Islet of Langerhans (tissue), 1 donor: ENCODE data around the gene STK39.

Source experiments
- FAIRE-seq: peaks from one replicate; lab custom pipeline; 2011; peaks lifted over from hg19 to GRCh38; lab: Jason Lieb, UNC

STK39 gene

DNA sequence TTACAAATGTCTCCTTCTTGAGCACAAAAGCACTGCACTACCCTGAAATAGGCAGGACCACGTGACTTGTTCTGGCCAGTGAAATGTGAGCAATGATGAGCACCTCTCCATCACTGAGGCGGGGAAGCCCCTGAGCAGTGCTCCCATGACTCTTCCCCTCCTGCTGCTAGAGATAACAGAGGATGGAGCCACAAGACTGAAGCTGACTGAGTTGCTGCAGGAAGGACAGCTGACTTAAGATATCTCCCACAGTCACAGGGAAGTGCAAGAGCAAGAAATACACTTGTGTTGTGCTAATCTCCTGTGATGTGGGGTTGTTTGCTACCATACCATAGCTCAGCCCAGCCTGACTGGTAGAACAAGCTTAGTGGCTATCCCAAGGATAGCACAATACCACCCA, 38.7 kb downstream of the STK39 start:
- no peak for FAIRE-seq

DNA sequence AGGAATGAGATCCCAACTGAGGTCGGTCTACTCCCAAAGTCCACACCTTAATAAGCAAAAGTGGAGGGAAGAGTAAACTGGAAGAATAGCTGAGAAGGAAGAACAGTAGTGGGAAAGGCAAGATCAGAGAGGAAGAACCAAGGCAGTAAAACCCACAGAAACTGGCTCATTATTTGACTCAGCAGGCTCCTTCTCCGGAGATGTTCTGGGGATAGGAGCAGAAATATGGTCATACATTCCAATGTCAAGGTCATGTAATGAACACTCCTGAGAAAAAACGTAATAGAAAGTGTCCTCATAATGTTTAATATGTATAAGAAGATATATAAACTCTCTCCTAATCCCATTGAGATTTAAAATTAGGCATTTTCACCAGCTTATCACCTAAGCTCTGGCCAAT, 39.5 kb downstream of the STK39 start:
- no peak for FAIRE-seq

DNA sequence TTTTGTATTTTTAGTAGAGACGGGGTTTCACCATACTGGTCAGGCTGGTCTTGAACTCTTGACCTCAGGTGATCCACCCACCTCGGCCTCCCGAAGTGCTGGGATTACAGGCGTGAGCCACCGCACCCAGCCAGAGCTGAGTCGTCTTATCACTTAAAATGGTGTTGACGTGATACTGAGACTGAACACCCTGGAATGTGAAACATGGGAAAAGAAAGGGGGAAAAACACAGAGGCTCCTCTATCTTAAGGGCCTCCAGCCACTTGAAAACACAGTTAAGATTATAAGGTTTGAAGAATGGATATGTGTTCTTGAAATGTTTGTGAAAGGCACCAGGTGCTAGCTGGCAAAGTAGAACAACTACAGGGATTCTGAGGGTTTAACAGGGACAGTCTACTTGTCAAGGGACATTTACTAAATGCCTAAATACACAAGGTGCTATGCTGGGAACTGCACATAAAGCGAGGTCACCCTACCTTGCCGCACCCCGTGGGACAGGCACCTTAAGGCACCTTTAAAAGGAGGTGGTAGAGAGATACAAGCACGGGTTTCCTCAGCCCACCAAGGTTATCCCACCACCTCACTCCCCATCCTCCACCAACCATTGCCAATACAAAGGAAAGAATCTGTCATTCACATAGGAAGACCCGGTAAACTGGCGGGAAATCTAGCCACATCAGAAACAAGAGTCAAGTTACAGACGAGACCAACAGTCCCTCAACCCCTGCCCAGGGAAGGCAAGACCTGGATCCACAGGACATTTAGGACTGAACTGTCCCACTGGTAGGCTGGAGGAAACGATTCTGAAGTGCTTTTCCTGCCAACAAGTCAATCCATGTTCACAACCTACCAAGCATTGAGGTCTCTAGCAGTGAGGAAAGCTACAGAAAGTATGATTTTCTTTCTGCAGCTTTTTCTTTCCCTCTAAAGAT, 43.4 kb downstream of the STK39 start:
- FAIRE-seq: no peak

DNA sequence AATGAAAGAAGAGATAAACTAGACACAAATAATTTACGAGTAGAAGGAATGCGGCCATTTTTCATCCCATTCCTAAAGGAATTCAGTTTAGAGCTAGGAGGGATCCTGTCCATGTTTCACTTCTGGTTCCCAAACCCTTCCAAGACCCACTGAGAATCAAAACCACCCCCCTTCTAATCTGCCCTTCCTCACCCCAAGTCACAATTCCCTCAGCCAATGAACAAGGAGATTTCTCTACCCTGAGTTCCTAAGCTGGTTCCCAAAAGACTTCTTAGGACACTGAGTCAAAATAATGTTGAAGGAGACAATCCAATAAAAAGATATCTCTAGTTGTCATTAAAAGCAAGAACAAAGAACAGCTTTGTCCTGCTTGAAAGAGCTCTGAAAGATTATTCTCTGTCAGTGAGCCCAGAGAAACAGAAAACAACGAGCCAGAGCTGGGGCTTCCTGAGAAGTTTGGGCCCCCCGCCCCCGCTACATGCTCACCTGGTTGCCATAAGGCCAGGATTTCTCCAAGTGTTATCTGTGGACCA, 45.7 kb downstream of the STK39 start:
- FAIRE-seq: no peak

DNA sequence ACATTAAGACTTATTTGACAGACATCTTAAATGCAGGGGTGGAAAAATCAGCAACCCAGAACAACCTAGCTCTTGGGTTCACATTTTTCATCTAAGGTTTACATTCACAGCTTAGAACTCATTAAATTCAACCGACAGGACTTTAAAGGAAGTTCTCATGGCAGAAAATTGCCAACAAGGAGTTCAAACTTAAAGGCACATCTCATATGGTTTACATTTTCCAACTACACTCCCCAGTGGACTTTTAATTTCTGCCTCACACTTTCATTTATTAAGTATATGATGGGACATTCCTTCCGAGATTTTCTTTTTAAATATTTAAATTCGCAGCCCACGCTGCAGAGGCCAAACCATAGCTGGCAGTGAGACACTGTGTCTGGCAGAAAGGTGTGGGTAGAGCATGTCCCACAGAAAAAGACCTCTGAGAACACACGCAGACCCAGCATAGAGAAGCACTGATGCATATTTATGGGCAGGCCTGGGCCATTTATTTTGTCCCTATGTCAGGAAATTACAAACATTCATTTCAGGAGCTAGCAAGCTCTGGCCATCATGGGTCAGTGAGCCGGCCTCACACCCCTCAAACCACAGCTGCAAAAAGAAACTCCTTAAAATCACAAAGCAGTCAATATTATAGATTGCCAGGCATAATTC, 46.3 kb downstream of the STK39 start:
- FAIRE-seq: no peak

DNA sequence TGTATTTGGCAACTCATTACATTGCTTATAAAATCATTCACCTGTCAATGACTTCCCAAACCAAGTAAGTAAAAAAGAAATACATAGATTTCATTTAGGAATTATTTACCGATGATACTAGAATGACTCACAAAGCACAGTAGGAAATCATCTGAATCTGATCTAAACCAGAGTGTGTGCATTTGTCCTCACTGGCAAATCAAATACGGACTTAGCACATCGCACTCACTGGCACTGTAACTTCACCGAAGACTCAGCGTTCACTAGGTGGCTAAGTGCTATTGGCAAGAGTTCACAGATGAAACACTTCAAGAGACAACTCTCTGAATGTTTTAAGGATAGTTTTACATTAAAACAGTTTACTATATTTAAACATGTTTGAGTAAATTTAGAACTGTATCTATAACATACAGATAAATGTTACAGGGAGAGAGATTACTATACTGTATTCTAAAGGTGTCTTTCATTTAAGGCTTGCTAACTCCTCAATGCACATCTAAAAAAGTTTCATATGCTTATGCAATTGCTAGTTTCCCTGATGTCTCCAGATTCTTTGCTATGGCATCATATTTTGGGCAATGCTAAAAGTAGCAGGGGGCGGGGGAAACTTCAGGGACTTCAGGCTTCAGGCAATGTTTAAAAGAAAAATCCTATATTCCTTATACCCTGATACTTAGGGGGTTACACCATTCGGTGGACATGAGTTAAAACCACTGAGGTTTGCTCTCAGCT, 48.8 kb downstream of the STK39 start:
- FAIRE-seq: peak; percentile 24

DNA sequence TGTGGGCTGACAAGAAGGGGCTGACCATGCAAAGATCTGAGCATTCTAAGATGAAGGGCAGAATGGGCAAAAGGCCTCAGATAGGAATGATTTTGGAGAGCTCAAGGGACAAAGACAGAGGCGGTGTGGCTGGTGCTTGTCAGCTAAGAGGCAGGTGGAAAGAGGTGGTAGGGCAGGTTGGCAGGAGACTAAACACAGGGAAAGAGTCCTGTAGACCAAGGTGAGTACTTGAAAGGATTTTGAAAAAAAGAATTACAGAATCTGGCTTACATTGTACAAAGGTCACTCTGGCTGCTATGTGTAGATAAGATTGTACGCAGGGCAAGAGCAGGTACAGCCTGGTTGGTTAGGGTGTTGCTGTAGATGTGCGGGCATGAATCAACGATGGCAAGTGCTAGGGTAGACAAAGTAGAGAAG, 50.6 kb downstream of the STK39 start:
- FAIRE-seq: no peak

DNA sequence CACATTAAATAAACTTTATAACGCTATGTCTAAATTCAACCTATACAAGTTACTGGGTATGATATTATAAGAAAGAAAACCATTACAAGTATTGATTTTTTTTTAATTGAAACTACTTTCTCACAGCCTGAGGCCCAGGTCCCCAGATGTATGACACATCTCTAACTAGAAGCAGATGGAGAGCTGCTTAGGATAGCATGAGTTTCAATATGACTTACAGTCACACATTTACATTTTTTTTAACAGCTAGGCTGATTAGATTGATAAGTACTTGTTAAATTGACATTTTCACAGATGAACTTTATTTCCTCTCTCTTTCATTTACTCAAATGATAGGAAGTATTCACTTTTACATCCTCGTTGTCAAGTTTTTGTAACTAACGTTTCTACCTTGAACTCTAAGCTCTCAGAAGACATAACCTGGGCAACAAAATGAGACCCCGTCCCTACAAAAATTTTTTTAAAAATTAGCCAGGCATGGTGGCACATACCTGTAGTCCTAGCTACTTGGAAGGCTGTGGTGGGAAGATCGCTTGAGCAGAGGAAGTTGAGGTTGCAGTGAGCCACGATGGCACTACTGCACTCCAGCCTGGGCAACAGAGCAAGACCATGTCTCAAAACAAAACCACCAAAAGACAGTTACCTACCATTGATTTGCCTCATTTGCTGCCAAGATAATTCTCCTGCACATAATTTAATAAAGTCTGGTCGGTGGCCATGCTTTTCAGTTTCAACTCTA, 52.4 kb downstream of the STK39 start:
- FAIRE-seq: no peak

DNA sequence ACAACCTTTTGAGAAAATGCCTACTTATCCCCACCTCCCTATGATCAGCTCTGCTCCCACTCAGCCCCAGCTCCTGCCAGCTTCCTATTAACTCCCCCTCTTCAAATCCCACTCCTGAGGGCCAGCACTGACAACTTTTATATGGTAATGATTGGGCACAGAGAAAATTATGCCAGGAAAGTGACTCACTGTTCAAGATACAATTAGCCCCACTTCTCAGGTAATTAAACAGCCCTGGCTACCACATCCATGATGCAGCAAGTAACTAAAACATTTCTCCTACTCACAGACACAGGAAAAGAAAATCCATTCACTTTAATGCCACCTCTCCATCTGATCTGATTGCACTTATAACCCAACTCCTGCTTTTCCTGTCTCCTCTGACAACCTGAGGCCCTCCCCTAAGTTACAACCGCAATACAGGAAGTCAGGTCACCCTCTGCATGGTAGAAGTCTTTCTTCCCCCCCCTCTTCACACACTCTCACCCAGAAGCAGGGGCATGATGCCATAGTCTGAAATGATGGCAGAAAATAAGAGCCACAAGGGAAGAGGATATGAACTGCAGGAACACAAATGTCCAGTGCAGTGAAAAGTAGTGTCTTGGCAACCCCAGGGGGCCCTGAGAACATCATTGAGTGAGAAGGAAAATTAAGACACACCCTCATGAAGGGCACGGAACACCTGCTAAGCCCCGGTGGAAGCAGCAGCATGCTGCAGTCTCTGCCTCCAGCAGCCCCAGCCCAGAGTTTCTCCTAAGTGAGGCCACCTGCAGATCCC, 54.4 kb downstream of the STK39 start:
- no peak for FAIRE-seq

DNA sequence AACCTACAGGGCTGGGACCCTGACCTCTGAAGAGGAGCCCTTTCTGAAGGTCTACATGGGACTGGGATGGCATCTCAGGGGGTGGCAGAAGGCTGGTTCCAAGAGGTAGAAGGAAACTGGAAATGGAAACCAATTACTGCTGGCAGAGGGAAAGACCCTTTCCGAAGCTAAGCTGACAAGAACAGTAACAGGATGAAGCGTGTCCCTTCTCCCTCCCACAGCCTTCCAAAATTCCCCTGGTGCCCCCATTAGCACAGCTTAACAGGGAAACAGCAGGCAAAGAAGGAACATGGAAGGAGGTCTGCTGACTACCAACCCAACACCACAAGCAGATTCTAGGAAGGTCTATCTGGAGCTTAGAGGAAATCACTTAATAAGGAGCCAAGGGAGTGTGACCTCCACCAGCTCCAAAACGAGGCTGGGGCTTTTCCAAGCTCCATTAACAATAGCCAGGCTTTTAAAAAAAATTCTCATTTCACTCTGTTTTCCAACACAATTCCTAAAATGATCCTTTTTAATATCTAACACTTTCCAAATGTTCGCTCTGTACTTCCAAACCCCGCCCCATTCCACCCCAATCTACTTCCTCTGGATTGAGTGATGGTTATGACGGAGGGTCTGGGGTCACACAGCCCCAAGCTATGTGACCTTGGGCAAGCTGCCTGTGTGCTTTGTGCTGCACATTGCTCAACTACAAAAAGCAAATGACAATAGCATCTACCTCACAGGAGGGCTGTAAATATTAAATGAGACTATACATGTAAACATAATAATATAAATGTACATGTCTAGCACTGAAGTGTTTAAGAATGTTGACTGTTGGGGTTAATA, 55.2 kb downstream of the STK39 start:
- no peak for FAIRE-seq

DNA sequence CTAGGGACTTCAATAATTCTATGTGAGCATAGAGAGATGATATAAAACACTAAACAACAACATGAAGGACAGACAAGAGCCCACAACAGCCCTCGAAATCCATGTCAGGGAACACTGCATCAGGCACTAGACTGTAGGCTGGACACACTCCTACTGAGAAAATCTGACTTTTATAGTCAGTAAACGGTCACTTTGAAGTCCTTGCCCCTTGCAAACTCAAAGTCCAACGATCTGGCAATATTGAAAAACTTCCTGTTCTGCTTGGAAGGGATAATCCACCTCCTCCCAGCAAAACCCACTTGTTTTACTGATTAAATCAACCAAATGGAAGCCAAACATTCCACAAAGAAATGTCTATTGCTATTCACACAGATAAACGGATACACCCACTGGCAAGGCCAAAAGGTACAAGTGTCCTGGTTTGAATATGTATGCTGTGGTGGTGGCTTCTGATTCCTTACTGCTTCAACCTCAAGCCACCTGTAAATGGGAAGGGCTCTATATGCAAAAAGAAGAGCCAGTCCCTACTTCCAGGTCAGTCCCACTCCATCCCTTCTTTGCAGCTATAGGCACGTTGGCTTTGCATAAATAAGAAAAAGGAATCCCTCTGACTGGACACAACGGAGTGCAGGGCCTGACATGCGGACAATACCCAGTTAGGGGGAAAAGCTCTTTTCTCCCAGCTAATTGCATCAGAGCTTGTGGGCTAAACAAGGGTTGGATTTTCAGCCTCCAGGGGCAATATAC, 56.6 kb downstream of the STK39 start:
- FAIRE-seq: no peak

DNA sequence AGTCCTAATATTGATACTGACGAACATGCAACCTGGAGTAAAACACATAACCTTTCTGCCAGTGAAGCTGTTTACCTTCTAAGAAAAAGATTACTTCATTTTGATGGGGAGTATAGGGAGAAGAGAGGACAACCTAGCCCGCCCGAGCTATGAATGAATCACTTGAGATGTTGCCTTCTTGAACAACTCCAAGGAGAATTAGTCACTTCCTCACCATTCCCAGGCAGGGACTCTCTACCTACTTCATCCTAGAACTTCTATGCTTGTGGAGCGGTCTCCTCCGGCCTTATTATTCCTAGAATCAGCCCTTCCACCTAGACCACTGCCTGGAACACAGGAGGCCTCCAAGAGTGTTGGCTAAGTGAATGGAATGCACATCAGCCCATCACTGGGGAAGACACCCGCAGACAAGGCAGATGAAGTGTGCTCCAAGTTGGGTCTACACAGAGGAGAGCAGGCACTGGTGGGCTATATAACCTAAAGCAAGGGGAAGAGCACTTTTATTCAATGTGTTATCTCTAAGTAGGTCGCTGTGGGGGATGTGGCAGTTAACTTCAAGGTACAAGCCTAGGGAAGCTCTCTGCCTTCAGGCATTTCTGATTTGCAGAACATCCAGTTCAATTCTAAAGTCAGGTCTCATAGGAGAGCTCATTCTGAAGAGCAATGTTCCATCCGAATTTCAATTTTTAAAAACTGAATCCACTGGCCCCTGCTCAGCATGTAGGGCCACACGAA, 57.4 kb downstream of the STK39 start:
- FAIRE-seq: no peak

DNA sequence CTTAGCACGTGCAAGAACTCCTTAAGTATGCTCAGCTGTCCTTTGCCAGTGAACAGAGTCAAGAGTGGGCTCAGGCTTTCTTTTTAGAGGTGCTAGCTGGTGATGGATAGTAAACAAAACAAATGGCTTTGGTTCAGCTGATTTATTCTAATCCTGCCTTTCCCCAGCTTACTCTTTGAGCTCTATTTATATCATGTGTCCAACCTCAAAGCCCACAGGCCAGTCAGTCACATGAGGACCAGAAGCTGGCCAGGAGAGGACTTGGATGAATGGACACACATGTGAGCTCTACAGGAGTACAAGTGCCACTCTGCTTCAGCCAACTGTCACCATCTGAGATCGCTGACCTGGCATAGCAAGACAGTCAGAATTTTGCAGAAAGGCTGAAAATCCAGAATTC, 59.4 kb downstream of the STK39 start:
- FAIRE-seq: no peak

DNA sequence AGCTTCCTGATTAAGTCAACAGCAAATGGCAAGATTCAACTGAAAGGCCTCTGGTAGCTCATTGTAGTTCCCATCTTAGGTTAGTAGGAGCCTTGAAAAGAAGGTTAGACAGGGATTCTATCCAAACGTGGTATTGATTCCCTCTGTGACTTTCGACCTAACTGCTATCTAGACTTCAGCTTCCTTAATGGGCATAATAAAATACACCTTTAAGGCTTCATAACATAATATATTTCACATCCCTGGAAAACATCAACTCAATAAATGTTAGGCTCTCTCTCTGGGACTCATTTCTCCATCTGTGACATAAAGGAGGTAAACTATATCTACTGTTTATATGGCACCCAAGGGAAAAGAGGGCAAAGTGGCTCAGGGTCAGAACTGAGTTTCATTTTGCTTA, 60.9 kb downstream of the STK39 start:
- no peak for FAIRE-seq

DNA sequence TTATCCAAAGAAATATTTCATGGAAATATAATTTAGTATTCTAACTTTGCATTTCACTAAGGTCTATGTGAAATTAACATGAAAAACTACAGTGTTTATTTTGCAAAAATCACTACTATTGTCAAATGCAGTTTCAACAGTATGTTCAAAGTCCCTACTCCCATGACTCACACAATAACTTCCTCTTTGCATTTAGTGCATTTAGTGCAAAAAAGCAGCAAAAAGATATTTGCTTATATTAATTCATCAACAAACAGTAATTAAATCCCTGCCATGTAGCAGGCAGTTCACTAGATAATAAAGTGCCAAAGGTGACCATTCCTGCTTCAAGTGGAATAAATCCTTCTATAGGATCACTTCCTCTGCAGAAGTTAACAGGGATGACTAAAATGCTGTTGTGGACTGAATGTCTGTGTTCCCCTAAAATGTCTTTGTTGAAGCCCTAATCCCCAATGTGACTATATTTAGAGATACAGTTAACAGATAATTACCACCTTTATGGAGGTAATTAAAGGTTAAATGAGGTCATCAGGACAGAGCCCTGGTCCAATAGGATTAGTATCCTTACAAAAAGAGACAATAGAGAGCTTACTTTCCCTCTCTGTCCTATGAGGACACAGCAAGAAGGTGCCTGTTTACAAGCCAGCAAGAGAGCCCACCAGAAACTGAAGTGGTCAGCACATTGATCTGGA, 61.7 kb downstream of the STK39 start:
- FAIRE-seq: no peak

DNA sequence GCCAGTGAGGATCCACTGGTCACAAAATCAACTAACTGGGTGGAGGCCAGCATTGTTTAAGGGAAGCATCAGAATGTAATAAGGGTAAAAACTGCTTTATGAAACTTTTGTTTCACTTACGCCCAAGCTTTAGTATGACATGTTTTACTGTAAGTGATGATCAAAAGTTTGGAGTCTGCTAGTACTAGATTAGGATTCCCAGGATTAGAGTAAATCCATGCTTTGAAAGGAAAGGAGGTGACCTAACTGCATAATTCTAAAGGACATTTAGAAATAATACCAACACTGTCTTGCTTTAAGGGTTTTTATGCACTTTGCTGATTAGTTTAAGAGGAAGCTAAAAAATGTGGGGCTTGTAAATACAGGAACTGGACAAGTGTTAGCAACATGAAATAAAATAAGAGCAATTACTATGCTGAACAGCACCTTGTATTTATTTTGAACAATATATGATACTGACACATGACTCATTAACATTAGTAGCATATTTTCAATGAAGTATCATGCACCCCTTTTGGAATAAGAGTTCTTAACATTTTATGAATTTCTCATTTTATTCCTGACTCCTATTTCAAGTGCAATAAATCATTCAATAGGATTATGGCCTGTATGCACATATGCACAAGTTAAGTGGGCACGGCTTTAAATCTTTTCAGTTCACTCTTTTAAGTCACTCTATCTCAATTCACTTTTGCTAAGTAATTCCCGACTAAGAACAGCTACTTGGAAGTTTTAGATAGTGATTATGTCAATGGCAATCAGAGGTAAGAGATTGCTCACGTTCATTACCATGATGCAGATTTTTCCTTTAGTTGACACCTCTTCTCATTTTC, 62.5 kb downstream of the STK39 start:
- no peak for FAIRE-seq

DNA sequence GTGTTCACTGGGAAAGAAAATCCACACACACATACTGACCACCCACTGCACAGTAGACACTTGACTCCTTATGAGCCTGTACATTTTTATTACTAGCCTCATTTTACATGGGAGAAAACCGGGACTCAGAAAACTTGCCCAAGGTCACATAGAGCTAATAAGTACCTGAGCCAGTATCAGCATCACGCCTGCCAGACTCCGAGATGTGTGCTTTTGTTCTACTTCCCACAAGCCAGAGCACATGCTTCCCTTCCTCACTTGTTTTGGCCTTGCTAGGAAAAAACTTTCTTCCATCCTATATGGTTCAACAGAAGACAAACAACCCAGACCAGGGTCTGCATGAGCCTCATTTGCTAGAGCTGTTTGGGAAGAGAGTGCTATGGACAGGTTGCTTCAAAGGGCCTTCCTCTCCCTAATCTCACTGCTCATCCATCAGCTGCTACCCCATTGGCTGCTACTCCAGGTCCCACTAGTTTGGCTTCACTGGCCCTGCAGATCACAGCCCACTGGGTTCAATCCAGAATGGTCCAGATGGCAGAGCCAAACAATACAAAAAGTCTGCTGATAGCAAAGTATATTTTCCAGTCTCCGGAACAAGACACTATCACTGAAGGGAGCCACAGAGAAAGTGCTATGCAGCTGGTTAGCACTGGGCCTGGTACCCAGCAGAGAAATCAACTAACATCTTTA, 63.9 kb downstream of the STK39 start:
- FAIRE-seq: no peak
